NCI-H146 (cell line): ENCODE measurements around the gene DHRS7C.

Source experiments
- DNase-seq: peaks from one replicate; lab custom pipeline; 2025; lab: John Stamatoyannopoulos, UW

Gene DHRS7C

GRCh38 chr17:9766970-9767369 is 24.4 kb downstream of the DHRS7C start:
- no peak for DNase-seq

GRCh38 chr17:9765322-9765721 is 26.1 kb downstream of the DHRS7C start:
- no peak for DNase-seq

- DNase-seq, result no peak
These were observed 27.7 kb downstream of the DHRS7C start for GRCh38 chr17:9763643-9764042.

- no peak for DNase-seq
These were observed 31.1 kb downstream of the DHRS7C start for GRCh38 chr17:9760266-9760665.

GRCh38 chr17:9755083-9755482 is 36.3 kb downstream of the DHRS7C start:
- no peak for DNase-seq

GRCh38 chr17:9750524-9750923 is 40.9 kb downstream of the DHRS7C start:
- no peak for DNase-seq

GRCh38 chr17:9729735-9730420 is 61.5 kb downstream of the DHRS7C start:
- DNase-seq, result no peak

- DNase-seq, result peak; percentile 34
These were observed 62.2 kb downstream of the DHRS7C start for GRCh38 chr17:9729034-9729650.

- no peak for DNase-seq
These were observed 62.8 kb downstream of the DHRS7C start for GRCh38 chr17:9728564-9728963.

GRCh38 chr17:9728005-9728404 is 63.4 kb downstream of the DHRS7C start:
- no peak for DNase-seq

GRCh38 chr17:9726291-9726690 is 65.1 kb downstream of the DHRS7C start:
- no peak for DNase-seq

GRCh38 chr17:9725575-9725974 is 65.8 kb downstream of the DHRS7C start:
- no peak for DNase-seq
